SJCRH30 (cell line): ENCODE data around the gene ALOXE3. TPM values are rescaled to one million over a fixed set of nuclear protein-coding genes. Genes with fewer than 3 reads are reported as not detected.

Source experiments
- DNase-seq, 2 experiments: peaks; one replicate each; pipeline ENCODE4 v3.0.0-alpha.2; 2015 to 2020
- H3K27ac ChIP-seq: fragments of 250-450 bp; sonication (Bioruptor Pico); 2 replicates; pipeline ENCODE4 v1.5.1; 2020; ENCODE audit warnings: mild to moderate bottlenecking, moderate library complexity
- H3K27me3 ChIP-seq: fragments of 250-450 bp; sonication (Bioruptor Pico); 2 replicates; pipeline ENCODE4 v1.5.1; 2020; ENCODE audit warnings: mild to moderate bottlenecking, moderate library complexity
- H3K36me3 ChIP-seq: fragments of 250-450 bp; sonication (Bioruptor Pico); 2 replicates; pipeline ENCODE4 v1.5.1; 2020; ENCODE audit warnings: mild to moderate bottlenecking, moderate library complexity
- H3K4me1 ChIP-seq: fragments of 250-450 bp; sonication (Bioruptor Pico); 2 replicates; pipeline ENCODE4 v1.5.1; 2020; ENCODE audit warnings: mild to moderate bottlenecking, moderate library complexity
- H3K4me3 ChIP-seq: fragments of 250-450 bp; sonication (Bioruptor Pico); 2 replicates; pipeline ENCODE4 v1.5.1; 2020; ENCODE audit warnings: mild to moderate bottlenecking, moderate library complexity
- H3K9me3 ChIP-seq: fragments of 250-450 bp; sonication (Bioruptor Pico); replicated peaks from 2 replicates; pipeline ENCODE4 v1.5.1; 2020; ENCODE audit warnings: mild to moderate bottlenecking, moderate library complexity
- total RNA-seq: library from RNA; depleted of rRNA; stranded (reverse); fragments of >200 nt; shearing (Covaris generic); gene quantifications from 2 replicates; pipeline ENCODE4 v1.2.3, GENCODE V29; 2014; rRNA removed

ALOXE3 gene
- not detected in 2 replicates for total RNA-seq

DNA sequence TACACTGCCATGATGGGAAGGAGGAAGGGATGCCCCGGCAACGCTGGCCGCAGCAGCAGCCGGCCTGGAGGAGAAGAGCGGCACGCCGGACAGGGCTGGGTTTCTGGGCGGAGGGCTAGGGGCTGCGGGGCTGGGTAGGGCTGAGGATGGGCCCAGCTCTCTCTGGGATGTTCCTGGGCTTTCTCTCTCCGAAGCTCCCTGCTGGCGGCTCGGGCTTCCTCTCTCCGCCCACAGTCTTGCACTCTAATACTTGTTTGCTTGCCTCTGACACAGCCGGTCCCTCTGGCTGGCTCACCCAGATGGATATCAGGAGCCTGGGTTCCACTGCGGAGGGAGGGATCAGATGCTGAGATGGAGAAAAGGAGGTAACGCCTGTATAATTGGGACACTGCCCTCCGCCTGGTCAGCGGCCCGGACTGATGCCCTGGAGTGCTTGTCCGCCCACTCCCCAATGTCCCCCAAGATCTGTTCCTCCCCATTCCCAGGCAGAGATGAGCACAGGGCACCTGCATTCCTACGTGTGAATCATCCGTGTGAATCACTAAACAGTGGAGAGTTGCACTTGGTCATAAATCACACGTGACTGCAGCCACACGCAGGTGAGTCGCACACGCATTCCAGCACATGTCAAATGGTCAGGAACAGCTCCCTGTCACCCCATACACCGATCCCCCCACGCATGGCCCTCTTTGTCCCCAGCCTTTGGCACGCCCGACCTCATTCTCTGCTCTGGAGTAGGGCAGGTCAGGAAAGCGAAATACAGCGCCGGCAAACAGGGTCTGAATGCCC lies at the start of gene ALOXE3:
Gene ALOXE3 (minus strand): TSS at position 535 of the 789 bp plus-strand sequence. CDS start 524 bp downstream, at position 11.
- Histone ChIP-seq H3K27me3 (no peaks in the 10 kb centered on the region), H3K4me1 (no peaks in the 10 kb centered on the region), H3K36me3 (no peaks in the 10 kb centered on the region), H3K4me3 (peak within 1 kb of the TSS; percentile 60), H3K27ac (no peak within 1 kb of the TSS), H3K9me3 (no peaks in the 10 kb centered on the region)
- peak in 1 of 2 experiments; percentile 45 for DNase-seq

GRCh38 chr17:8167526-8167925 lies 49.2 kb upstream of the ALOXE3 start:
- Histone ChIP-seq H3K27me3 (no peaks in the 10 kb centered on the region), H3K4me3 (no peak overlapping the region), H3K36me3 (no peaks in the 10 kb centered on the region), H3K27ac (no peak overlapping the region), H3K4me1 (peaks cover 8% of the 10 kb centered on the region; the same call in 1 of the 2 replicates), H3K9me3 (no peaks in the 10 kb centered on the region)
- no peak for DNase-seq

GRCh38 chr17:8166731-8167130 lies 48.4 kb upstream of the ALOXE3 start:
- Histone ChIP-seq H3K27me3 (no peaks in the 10 kb centered on the region), H3K4me3 (no peak overlapping the region), H3K4me1 (peaks cover 8% of the 10 kb centered on the region; the same call in 1 of the 2 replicates), H3K9me3 (no peaks in the 10 kb centered on the region), H3K36me3 (no peaks in the 10 kb centered on the region), H3K27ac (no peak overlapping the region)
- DNase-seq, result no peak

DNA sequence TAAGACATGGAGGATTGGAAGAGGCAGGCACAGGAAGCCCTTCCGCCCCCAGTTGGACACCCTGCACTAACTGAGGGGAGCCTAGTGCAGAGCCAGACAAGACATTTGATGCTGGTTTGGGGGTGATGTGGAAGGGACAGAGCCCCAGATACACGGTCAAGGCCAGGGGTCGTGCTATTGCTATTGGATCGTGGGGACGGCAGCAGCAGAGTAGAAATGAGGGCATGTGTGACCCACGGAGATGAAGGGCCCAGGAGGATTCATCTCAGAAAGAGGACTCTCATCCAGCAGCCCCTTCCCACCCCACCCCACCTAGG lies 46.5 kb upstream of the ALOXE3 start:
- DNase-seq, result no peak
- Histone ChIP-seq H3K9me3 (no peaks in the 10 kb centered on the region), H3K27ac (no peak overlapping the region; the same call in 1 of the 2 replicates), H3K4me3 (peak overlapping the region; percentile 94), H3K4me1 (peaks cover 8% of the 10 kb centered on the region; the same call in 1 of the 2 replicates), H3K27me3 (no peaks in the 10 kb centered on the region), H3K36me3 (peaks cover 3% of the 10 kb centered on the region; the same call in 1 of the 2 replicates)

DNA sequence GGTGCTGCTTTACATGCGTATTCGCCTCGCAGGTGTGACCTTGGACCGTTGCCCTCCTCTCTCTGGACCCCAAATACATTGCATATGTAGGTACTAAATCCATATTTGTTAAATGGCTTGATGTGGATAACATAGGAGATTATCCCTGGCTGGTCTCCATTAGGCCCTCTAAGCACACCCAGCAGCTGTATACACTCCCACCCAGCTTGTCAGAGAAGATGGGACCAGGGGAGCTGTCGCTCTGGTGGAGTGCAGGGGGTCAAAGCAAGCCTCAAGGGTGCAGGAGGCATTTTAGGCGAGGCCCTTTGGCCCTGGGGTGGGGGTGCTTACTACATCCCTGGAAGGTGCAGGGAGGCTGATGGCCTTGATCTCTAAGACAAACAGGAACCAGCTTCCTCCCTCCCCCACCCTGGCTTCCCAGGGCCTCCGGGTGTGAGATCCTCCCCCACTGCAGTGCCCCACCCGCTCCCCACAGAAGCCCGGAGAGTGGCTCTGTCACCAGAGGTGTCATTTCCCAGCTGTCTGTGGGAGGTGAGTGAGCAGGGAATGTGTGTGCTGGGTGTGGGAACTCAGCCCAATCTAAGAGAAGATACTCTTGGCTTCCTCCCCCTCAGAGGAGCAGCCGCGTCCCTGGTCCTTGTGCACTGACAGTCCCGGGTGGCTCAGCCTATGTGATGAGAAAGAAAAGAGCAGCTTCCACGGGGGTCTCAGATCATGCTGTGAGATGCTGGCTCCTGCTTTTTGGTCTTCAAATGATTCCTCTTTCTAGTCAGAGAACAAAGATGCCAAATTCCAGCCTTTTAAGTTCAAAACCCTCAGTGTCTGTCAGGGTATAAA lies 45.9 kb upstream of the ALOXE3 start:
- DNase-seq, result peak; percentile 50 to 64

GRCh38 chr17:8162997-8163977 lies 45.0 kb upstream of the ALOXE3 start:
- Histone ChIP-seq H3K9me3 (no peaks in the 10 kb centered on the region), H3K4me3 (peak overlapping the region; percentile 94), H3K27ac (peak overlapping the region; percentile 76), H3K36me3 (peaks cover 5% of the 10 kb centered on the region; the same call in 1 of the 2 replicates), H3K4me1 (peaks cover 8% of the 10 kb centered on the region; the same call in 1 of the 2 replicates), H3K27me3 (no peaks in the 10 kb centered on the region)
- DNase-seq, result peak; percentile 22 to 39

More for the DNA sequence above, 45.9 kb upstream of the ALOXE3 start:
- Histone ChIP-seq H3K27me3 (no peaks in the 10 kb centered on the region), H3K27ac (peak overlapping the region; percentile 76; the same call in 1 of the 2 replicates), H3K36me3 (peaks cover 3% of the 10 kb centered on the region; the same call in 1 of the 2 replicates), H3K9me3 (no peaks in the 10 kb centered on the region), H3K4me1 (peaks cover 8% of the 10 kb centered on the region; the same call in 1 of the 2 replicates), H3K4me3 (peak overlapping the region; percentile 94)

DNA sequence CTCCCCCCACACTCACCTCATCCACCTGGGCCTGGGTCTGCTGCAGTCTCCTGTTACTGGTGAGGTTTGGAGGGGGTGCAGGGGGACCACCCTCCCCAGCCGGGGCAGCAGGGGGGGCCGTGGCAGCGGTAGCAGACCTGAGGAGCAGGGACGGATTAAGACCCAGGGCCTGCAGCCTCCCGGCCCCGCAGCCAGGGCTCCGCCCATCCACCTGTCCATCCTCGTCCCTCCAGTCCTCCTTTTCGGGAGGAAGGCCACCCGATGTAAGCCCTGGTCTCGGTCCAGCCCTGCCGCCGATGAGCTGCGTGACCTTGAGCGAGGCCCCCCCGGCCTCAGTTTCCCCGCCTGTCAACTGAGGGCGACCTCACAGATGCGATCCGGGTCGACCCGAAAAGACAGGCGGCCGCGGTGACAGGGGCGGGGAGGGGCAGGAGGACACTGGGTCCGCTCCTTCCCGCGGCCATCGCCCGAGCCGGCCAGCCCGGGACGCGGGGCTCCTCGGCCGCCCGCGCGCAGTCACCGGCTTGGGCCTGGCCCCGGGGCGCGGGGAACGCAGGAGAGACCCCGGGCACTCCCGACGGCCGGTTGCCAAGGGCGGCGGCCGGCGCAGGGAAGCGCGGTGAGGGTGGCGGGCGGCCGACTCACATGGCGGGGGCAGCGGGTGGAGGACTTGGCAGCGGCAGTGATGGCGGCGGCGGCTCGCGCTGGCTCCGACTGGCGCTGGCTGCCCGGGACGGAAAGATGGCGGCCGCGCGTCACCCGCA lies 44.1 kb upstream of the ALOXE3 start, which contains the start of gene VAMP2:
Gene VAMP2 (minus strand): TSS at position 716 of the 764 bp plus-strand sequence. CDS start 69 bp downstream, at position 647.
- peak; percentile 52 to 62 for DNase-seq
- H3K4me1 ChIP-seq, result peaks cover 8% of the 10 kb centered on the region; the same call in 1 of the 2 replicates
- peak within 1 kb of the TSS; percentile 94 for H3K4me3 ChIP-seq
- no peaks in the 10 kb centered on the region for H3K9me3 ChIP-seq
- peaks cover 7% of the 10 kb centered on the region; the same call in 1 of the 2 replicates for H3K36me3 ChIP-seq
- no peaks in the 10 kb centered on the region for H3K27me3 ChIP-seq
- peak within 1 kb of the TSS; percentile 80 for H3K27ac ChIP-seq

GRCh38 chr17:8161289-8162232 lies 43.2 kb upstream of the ALOXE3 start:
- Histone ChIP-seq H3K4me3 (peak overlapping the region; percentile 94), H3K27ac (no peak overlapping the region), H3K4me1 (peaks cover 8% of the 10 kb centered on the region; the same call in 1 of the 2 replicates), H3K27me3 (no peaks in the 10 kb centered on the region), H3K9me3 (no peaks in the 10 kb centered on the region), H3K36me3 (peaks cover 7% of the 10 kb centered on the region; the same call in 1 of the 2 replicates)
- no peak for DNase-seq

GRCh38 chr17:8160741-8161221 lies 42.5 kb upstream of the ALOXE3 start:
- Histone ChIP-seq H3K4me1 (peaks cover 8% of the 10 kb centered on the region; the same call in 1 of the 2 replicates), H3K36me3 (peaks cover 7% of the 10 kb centered on the region; the same call in 1 of the 2 replicates), H3K4me3 (no peak overlapping the region), H3K27me3 (no peaks in the 10 kb centered on the region), H3K9me3 (no peaks in the 10 kb centered on the region), H3K27ac (no peak overlapping the region)
- DNase-seq, result no peak

GRCh38 chr17:8160224-8160577 lies 41.9 kb upstream of the ALOXE3 start:
- Histone ChIP-seq H3K4me1 (peaks cover 8% of the 10 kb centered on the region; the same call in 1 of the 2 replicates), H3K4me3 (no peak overlapping the region), H3K9me3 (no peaks in the 10 kb centered on the region), H3K27ac (no peak overlapping the region), H3K36me3 (peaks cover 7% of the 10 kb centered on the region; the same call in 1 of the 2 replicates), H3K27me3 (no peaks in the 10 kb centered on the region)
- DNase-seq, result no peak

GRCh38 chr17:8159459-8160223 lies 41.3 kb upstream of the ALOXE3 start:
- no peak overlapping the region for H3K27ac ChIP-seq
- H3K4me3 ChIP-seq, result no peak overlapping the region
- no peaks in the 10 kb centered on the region for H3K9me3 ChIP-seq
- peaks cover 7% of the 10 kb centered on the region; the same call in 1 of the 2 replicates for H3K36me3 ChIP-seq
- no peak for DNase-seq
- H3K4me1 ChIP-seq, result peaks cover 12% of the 10 kb centered on the region
- no peaks in the 10 kb centered on the region for H3K27me3 ChIP-seq

- no peak for DNase-seq
- H3K9me3 ChIP-seq, result no peaks in the 10 kb centered on the region
- H3K36me3 ChIP-seq, result peaks cover 7% of the 10 kb centered on the region; the same call in 1 of the 2 replicates
- H3K4me1 ChIP-seq, result peaks cover 10% of the 10 kb centered on the region
- H3K27ac ChIP-seq, result no peak overlapping the region
- H3K27me3 ChIP-seq, result no peaks in the 10 kb centered on the region
- H3K4me3 ChIP-seq, result no peak overlapping the region
Observed at GRCh38 chr17:8159032-8159400, 40.7 kb upstream of the ALOXE3 start.
